PFSK-1 (cell line): ENCODE data around the gene YIF1A.

Source experiments
- POLR2AphosphoS5 ChIP-seq: IDR thresholded peaks from 2 replicates; pipeline ENCODE4 v1.6.1; 2012; ENCODE audit warnings: low read depth, mild to moderate bottlenecking, control low read depth, low read length, moderate library complexity
- TAF1 ChIP-seq: IDR thresholded peaks from 2 replicates; pipeline ENCODE4 v1.6.1; 2012; ENCODE audit warnings: low read length, control low read depth, borderline replicate concordance; ENCODE audit not compliant: insufficient read depth
- TF ChIP-seq, protein P1 (sequence below), 2 experiments: IDR thresholded peaks; 2 replicates each; pipeline versions ENCODE4 v1.6.1 to v1.8.0; 2011 to 2012; ENCODE audit warnings: low read depth in 2 of 2, low read length in 2 of 2, control low read depth in 1 of 2, inconsistent platforms in 1 of 2, mild to moderate bottlenecking in 1 of 2, moderate library complexity in 1 of 2; ENCODE audit not compliant: insufficient read depth in 1 of 2

DNA sequence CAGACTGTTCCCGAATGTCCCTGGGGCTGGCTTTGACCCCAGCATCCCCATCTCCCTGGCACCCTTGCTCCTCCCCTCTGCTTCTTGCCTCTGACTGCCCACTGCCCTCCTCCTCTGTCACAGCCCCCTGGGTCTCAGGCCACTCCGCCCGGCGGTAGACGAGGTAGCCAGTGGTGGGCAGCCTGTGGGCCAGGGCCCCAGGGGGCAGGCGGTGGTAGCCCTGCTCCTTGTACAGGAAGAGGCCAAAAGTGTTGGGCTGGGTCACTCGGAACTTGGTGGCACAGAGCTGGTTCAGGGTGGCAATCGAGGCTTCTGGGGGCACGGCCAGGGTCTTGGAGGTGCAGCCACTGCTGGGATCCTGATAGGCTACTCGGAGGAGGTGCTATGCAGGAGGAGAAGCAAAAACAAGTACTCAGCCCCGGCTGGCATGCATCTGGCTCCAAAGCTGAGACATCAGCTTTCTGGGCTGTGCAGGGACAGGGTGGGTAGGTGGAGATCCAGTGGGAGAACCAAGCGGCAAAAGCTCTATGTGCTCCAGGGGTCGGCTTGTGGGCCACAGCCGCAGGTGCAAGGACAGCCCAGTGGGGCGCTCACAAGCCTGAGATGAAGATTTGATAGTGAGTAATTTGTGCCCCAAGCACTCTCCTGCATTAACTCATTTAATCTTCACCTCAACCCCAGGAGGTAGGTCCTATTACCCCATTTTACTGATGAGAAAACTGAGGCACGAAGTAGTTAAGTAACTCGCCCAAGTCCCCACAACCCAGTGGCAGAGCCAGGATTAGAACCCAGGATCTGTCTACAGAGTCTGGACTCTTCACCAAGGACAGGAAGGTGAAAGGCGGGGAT, 43.7 kb upstream of the YIF1A start:
- TF ChIP-seq POLR2AphosphoS5: no peak
- TF ChIP-seq, protein P1, sequence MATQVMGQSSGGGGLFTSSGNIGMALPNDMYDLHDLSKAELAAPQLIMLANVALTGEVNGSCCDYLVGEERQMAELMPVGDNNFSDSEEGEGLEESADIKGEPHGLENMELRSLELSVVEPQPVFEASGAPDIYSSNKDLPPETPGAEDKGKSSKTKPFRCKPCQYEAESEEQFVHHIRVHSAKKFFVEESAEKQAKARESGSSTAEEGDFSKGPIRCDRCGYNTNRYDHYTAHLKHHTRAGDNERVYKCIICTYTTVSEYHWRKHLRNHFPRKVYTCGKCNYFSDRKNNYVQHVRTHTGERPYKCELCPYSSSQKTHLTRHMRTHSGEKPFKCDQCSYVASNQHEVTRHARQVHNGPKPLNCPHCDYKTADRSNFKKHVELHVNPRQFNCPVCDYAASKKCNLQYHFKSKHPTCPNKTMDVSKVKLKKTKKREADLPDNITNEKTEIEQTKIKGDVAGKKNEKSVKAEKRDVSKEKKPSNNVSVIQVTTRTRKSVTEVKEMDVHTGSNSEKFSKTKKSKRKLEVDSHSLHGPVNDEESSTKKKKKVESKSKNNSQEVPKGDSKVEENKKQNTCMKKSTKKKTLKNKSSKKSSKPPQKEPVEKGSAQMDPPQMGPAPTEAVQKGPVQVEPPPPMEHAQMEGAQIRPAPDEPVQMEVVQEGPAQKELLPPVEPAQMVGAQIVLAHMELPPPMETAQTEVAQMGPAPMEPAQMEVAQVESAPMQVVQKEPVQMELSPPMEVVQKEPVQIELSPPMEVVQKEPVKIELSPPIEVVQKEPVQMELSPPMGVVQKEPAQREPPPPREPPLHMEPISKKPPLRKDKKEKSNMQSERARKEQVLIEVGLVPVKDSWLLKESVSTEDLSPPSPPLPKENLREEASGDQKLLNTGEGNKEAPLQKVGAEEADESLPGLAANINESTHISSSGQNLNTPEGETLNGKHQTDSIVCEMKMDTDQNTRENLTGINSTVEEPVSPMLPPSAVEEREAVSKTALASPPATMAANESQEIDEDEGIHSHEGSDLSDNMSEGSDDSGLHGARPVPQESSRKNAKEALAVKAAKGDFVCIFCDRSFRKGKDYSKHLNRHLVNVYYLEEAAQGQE (IDR thresholded peaks at IDR 0.05; ENCODE audit: insufficient read depth in 1 of 2, low read depth in 2 of 2, low read length in 2 of 2): no peak
- TF ChIP-seq TAF1: no peak
